Neural progenitor cell (in vitro differentiated cells): ENCODE measurements around the gene MEPCE. TPM values are rescaled to one million over a fixed set of nuclear protein-coding genes. Genes with fewer than 3 reads are reported as not detected.
A peak's percentile ranks its signal among the peaks of the same experiment; 100 is the strongest.

Source experiments
- DNase-seq: peaks from one replicate; pipeline ENCODE4 v3.0.0-alpha.2; 2016; ENCODE audit warnings: low spot score
- H2AFZ ChIP-seq: fragments of 200-600 bp; sonication (generic); replicated peaks from 2 replicates; pipeline ENCODE4 v1.6.1; 2016; ENCODE audit warnings: antibody characterized with exemption
- H3F3A ChIP-seq: fragments of 200-600 bp; sonication (generic); 2 replicates; pipeline ENCODE4 v1.6.1; 2016; ENCODE audit warnings: antibody characterized with exemption, low read depth
- H3K27ac ChIP-seq: fragments of 200-600 bp; sonication (generic); 2 replicates; pipeline ENCODE4 v1.5.1; 2016; ENCODE audit warnings: mild to moderate bottlenecking
- H3K27me3 ChIP-seq: fragments of 200-600 bp; sonication (generic); 2 replicates; pipeline ENCODE4 v1.6.1; 2016; ENCODE audit warnings: mild to moderate bottlenecking, moderate library complexity
- H3K36me3 ChIP-seq: fragments of 200-600 bp; sonication (generic); 2 replicates; pipeline ENCODE4 v1.5.1; 2016
- H3K4me1 ChIP-seq: fragments of 200-600 bp; sonication (generic); 2 replicates; pipeline ENCODE4 v1.6.1; 2016; ENCODE audit warnings: mixed run types
- H3K4me2 ChIP-seq: fragments of 200-600 bp; sonication (generic); 2 replicates; pipeline ENCODE4 v1.6.1; 2016
- H3K4me3 ChIP-seq: fragments of 200-600 bp; sonication (generic); 2 replicates; pipeline ENCODE4 v1.5.1; 2016
- H3K79me2 ChIP-seq: fragments of 200-600 bp; sonication (generic); 2 replicates; pipeline ENCODE4 v1.6.1; 2016; ENCODE audit warnings: low read depth
- H3K9ac ChIP-seq: fragments of 200-600 bp; sonication (generic); 2 replicates; pipeline ENCODE4 v1.6.1; 2016
- H3K9me3 ChIP-seq: fragments of 200-600 bp; sonication (generic); 2 replicates; pipeline ENCODE4 v1.5.1; 2016; ENCODE audit warnings: low read depth
- H4K20me1 ChIP-seq: fragments of 200-600 bp; sonication (generic); 2 replicates; pipeline ENCODE4 v1.6.1; 2016; ENCODE audit warnings: low read depth
- H3K27ac Mint-ChIP-seq: 3 replicates; pipeline ENCODE4 v1.8.0; 2021; ENCODE audit warnings: mixed read lengths
- H3K27me3 Mint-ChIP-seq: 2 replicates; pipeline ENCODE4 v1.8.0; 2022; ENCODE audit warnings: low read depth, mild to moderate bottlenecking, inconsistent platforms, moderate library complexity, mixed read lengths; ENCODE audit not compliant: insufficient read depth
- H3K36me3 Mint-ChIP-seq: 3 replicates; pipeline ENCODE4 v1.8.0; 2021; ENCODE audit warnings: mixed read lengths
- H3K4me1 Mint-ChIP-seq: 3 replicates; pipeline ENCODE4 v1.8.0; 2021; ENCODE audit warnings: mixed read lengths
- H3K4me3 Mint-ChIP-seq: 3 replicates; pipeline ENCODE4 v1.8.0; 2021; ENCODE audit warnings: mild to moderate bottlenecking, moderate library complexity, mixed read lengths
- H3K9me3 Mint-ChIP-seq: 3 replicates; pipeline ENCODE4 v1.8.0; 2020; ENCODE audit warnings: mixed read lengths
- EZH2 ChIP-seq: fragments of 200-600 bp; sonication (generic); IDR thresholded peaks from 2 replicates; pipeline ENCODE4 v1.6.1; 2017; ENCODE audit warnings: antibody characterized with exemption, mild to moderate bottlenecking, moderate library complexity
- EZH2phosphoT487 ChIP-seq: fragments of 200-600 bp; sonication (generic); IDR thresholded peaks from 2 replicates; pipeline ENCODE4 v1.6.1; 2017; ENCODE audit warnings: antibody characterized with exemption
- total RNA-seq: library from RNA; depleted of rRNA; stranded (reverse); fragments of >200 nt; gene quantifications from 2 replicates; pipeline ENCODE4 v1.2.3, GENCODE V29; 2015; ENCODE audit warnings: low replicate concordance
- TF ChIP-seq, protein P1 (sequence below): fragments of 200-600 bp; sonication (generic); IDR thresholded peaks from 2 replicates; pipeline ENCODE4 v1.5.1; 2017; ENCODE audit warnings: antibody characterized with exemption, mild to moderate bottlenecking

Gene MEPCE
- total RNA-seq, 1 donor from 2014 or later = 16.4 TPM

DNA sequence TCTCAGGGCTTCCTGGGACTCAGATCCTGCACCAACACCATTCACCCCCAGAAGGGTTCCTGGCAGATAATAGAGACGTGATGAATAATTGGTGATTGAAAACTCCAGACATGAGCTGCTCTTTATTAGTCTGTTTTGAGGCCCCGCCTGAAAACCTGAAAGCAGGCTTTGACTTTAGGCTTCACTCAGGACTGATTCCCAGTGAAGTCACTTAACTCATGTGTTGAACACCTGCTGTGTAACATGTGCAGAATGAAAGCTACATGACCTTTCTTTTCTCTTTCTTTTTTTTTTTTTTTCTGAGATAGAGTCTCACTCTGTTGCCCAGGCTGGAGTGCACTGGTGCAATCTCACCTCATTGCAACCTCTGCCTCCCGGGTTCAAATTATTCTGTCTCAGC, 25.6 kb downstream of the MEPCE start:
- Mint-ChIP-seq H3K4me1 (peaks cover 9% of the 10 kb centered on the region), H3K4me3 (no peak overlapping the region)

DNA sequence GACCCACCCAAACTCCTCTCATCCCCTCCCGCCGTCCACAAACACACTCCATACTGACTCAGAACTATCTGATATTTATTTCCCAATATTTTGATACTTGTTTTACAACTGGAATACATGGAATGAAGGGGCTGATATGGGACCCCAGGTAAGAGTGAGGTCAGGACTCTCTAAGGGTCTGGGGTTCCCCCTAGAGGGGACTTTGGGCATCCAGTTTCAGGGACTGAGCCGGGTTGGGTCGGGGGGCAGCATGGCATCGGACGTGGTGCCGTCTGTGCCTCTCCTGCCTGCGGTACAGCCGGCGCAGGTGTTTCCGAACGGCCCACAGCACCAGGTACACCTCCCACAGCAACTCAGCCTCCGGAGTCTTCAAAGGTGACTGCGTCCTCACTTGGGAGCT, 26.9 kb downstream of the MEPCE start:
- H3K4me3 ChIP-seq = no peak overlapping the region
- no peaks in the 10 kb centered on the region for H4K20me1 ChIP-seq
- H3K9me3 Mint-ChIP-seq = no peaks in the 10 kb centered on the region
- H3F3A ChIP-seq = no peaks in the 10 kb centered on the region
- no peaks in the 10 kb centered on the region for H3K36me3 Mint-ChIP-seq
- no peak overlapping the region for H3K4me3 Mint-ChIP-seq
- peaks cover 9% of the 10 kb centered on the region for H3K4me1 Mint-ChIP-seq
- no peaks in the 10 kb centered on the region for H3K36me3 ChIP-seq
- H3K27me3 Mint-ChIP-seq = no peaks in the 10 kb centered on the region
- TF ChIP-seq, protein P1, sequence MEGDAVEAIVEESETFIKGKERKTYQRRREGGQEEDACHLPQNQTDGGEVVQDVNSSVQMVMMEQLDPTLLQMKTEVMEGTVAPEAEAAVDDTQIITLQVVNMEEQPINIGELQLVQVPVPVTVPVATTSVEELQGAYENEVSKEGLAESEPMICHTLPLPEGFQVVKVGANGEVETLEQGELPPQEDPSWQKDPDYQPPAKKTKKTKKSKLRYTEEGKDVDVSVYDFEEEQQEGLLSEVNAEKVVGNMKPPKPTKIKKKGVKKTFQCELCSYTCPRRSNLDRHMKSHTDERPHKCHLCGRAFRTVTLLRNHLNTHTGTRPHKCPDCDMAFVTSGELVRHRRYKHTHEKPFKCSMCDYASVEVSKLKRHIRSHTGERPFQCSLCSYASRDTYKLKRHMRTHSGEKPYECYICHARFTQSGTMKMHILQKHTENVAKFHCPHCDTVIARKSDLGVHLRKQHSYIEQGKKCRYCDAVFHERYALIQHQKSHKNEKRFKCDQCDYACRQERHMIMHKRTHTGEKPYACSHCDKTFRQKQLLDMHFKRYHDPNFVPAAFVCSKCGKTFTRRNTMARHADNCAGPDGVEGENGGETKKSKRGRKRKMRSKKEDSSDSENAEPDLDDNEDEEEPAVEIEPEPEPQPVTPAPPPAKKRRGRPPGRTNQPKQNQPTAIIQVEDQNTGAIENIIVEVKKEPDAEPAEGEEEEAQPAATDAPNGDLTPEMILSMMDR = peak; percentile 39
- TF ChIP-seq EZH2 (no peak), EZH2phosphoT487 (no peak)
- no peak overlapping the region for H3K27ac Mint-ChIP-seq
- no peak overlapping the region for H3K9ac ChIP-seq
- no peaks in the 10 kb centered on the region for H3K9me3 ChIP-seq
- no peak overlapping the region for H3K27ac ChIP-seq
- H3K4me2 ChIP-seq = no peak overlapping the region
- no peaks in the 10 kb centered on the region for H3K27me3 ChIP-seq
- no peaks in the 10 kb centered on the region for H3K79me2 ChIP-seq
- H3K4me1 ChIP-seq = no peaks in the 10 kb centered on the region
- no peak for DNase-seq
- H2AFZ ChIP-seq = no peak overlapping the region

More for the DNA sequence above, 25.6 kb downstream of the MEPCE start:
- Mint-ChIP-seq H3K27me3 (no peaks in the 10 kb centered on the region), H3K9me3 (no peaks in the 10 kb centered on the region), H3K36me3 (no peaks in the 10 kb centered on the region), H3K27ac (peak overlapping the region; percentile 75)
- H3K9ac ChIP-seq = no peak overlapping the region
- no peak overlapping the region for H3K4me3 ChIP-seq
- DNase-seq = no peak
- TF ChIP-seq, protein P1 = no peak
- TF ChIP-seq EZH2phosphoT487 (no peak), EZH2 (no peak)
- H3K27me3 ChIP-seq = no peaks in the 10 kb centered on the region
- no peaks in the 10 kb centered on the region for H3K9me3 ChIP-seq
- H3K36me3 ChIP-seq = no peaks in the 10 kb centered on the region
- H2AFZ ChIP-seq = no peak overlapping the region
- H3K4me1 ChIP-seq = no peaks in the 10 kb centered on the region
- no peak overlapping the region for H3K27ac ChIP-seq
- H3F3A ChIP-seq = no peaks in the 10 kb centered on the region
- H4K20me1 ChIP-seq = no peaks in the 10 kb centered on the region
- H3K4me2 ChIP-seq = no peak overlapping the region
- no peaks in the 10 kb centered on the region for H3K79me2 ChIP-seq

DNA sequence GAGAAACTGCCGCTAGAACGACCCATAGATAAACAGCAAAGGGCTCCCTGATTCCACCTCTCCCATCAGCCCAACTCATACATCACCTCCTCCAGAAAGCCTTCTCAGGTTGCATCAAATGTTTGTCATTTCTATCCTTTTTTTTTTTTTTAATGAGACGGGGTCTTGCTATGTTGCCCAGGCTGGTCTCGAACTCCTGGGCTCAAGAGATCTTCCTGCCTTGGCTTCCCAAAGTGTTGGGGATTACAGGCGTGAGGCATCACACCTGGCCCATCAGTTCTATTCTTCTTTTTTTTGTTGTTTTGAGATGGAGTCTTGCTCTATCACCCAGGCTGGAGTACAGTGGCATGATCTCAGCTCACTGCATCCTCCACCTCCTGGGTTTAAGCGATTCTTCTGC, 27.4 kb downstream of the MEPCE start:
- H3K4me1 Mint-ChIP-seq = peaks cover 10% of the 10 kb centered on the region
- no peaks in the 10 kb centered on the region for H3K9me3 Mint-ChIP-seq

More for the DNA sequence above, 27.4 kb downstream of the MEPCE start:
- no peak overlapping the region for H3K9ac ChIP-seq
- H3K4me1 ChIP-seq = no peaks in the 10 kb centered on the region
- H3K4me3 ChIP-seq = no peak overlapping the region
- no peaks in the 10 kb centered on the region for H3F3A ChIP-seq
- no peak overlapping the region for H2AFZ ChIP-seq
- no peak for DNase-seq
- no peak overlapping the region for H3K27ac Mint-ChIP-seq
- no peaks in the 10 kb centered on the region for H3K79me2 ChIP-seq
- H3K27me3 ChIP-seq = no peaks in the 10 kb centered on the region
- H3K27ac ChIP-seq = no peak overlapping the region
- TF ChIP-seq, protein P1 = no peak
- no peak for TF ChIP-seq EZH2phosphoT487
- TF ChIP-seq EZH2 = no peak
- no peaks in the 10 kb centered on the region for H4K20me1 ChIP-seq
- H3K36me3 ChIP-seq = no peaks in the 10 kb centered on the region
- H3K4me3 Mint-ChIP-seq = no peak overlapping the region
- no peaks in the 10 kb centered on the region for H3K36me3 Mint-ChIP-seq
- H3K4me2 ChIP-seq = no peak overlapping the region
- no peaks in the 10 kb centered on the region for H3K27me3 Mint-ChIP-seq
- no peaks in the 10 kb centered on the region for H3K9me3 ChIP-seq
